ENCODE data around the gene TASP1.

The TASP1 gene

DNA sequence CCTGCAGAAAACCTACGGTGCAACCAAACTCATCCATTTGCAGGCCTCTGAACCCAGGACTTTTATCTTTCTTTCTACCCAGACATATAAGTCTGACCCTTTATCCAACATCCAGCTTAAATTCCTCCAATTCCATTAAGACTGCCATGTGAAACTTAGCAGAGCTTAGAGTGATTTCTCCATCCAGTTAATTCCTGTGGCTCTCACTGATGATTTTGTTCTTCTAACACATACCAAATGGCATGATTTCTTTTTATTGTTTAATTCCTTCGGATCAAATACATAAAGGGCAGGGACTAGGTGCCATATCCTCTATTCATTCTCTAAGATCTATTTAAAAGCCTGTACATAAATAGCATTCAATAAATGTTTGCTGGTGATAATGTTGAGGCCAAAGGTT lies 92.9 kb downstream of the TASP1 start:
- TF ChIP-seq, protein P1, sequence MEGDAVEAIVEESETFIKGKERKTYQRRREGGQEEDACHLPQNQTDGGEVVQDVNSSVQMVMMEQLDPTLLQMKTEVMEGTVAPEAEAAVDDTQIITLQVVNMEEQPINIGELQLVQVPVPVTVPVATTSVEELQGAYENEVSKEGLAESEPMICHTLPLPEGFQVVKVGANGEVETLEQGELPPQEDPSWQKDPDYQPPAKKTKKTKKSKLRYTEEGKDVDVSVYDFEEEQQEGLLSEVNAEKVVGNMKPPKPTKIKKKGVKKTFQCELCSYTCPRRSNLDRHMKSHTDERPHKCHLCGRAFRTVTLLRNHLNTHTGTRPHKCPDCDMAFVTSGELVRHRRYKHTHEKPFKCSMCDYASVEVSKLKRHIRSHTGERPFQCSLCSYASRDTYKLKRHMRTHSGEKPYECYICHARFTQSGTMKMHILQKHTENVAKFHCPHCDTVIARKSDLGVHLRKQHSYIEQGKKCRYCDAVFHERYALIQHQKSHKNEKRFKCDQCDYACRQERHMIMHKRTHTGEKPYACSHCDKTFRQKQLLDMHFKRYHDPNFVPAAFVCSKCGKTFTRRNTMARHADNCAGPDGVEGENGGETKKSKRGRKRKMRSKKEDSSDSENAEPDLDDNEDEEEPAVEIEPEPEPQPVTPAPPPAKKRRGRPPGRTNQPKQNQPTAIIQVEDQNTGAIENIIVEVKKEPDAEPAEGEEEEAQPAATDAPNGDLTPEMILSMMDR (IDR thresholded peaks at IDR 0.05; ENCODE audit: borderline replicate concordance, insufficient read depth, low read depth, low read length) = no peak

DNA sequence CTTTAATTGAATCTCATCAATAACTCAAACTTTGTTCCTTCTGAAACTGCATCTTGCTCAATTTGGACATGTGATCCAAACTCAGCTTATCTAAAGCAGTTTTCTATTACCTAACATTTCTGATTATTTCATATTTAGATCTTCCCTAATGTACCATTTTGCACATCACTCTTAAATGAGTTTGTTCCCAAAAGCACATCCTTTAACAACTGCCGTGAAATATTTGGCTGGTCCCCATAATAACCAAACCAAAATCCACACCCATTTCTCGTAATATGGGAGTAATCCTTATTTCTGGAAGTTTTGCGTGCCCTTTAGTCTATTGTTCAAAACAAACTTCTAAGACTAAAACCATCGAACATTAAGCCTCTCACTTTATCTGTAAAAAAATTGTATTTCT lies 94.9 kb downstream of the TASP1 start:
- TF ChIP-seq, protein P1 (IDR thresholded peaks at IDR 0.05; ENCODE audit: borderline replicate concordance, insufficient read depth, low read depth, low read length) = no peak

More for the DNA sequence above, 92.9 kb downstream of the TASP1 start:
- H3K4me3 ChIP-seq (ENCODE audit: low read depth, low read length) = no peak overlapping the region

DNA sequence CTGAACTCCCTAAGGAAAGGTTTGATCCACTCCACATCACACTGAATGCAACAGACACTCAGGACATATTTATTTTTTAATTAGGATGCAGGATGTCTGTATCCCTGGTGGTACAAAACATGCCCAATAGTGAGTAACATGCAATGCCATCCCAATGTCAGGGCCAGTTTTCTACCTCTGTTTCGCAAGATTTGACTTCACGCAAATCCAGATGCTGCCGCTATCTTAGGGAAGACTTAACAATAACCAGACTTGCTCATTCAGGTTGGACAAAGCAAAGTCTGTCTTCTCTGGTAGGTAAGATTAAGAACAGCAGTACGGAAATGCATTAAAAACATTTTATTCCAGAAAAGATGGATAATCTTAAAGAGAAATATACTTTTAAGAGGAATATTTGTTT lies 103.1 kb downstream of the TASP1 start:
- TF ChIP-seq, protein P1 (IDR thresholded peaks at IDR 0.05; ENCODE audit: borderline replicate concordance, insufficient read depth, low read depth, low read length) = no peak
- no peak overlapping the region for H3K4me3 ChIP-seq (ENCODE audit: low read depth, low read length)

More for the DNA sequence above, 94.9 kb downstream of the TASP1 start:
- no peak overlapping the region for H3K4me3 ChIP-seq (ENCODE audit: low read depth, low read length)

DNA sequence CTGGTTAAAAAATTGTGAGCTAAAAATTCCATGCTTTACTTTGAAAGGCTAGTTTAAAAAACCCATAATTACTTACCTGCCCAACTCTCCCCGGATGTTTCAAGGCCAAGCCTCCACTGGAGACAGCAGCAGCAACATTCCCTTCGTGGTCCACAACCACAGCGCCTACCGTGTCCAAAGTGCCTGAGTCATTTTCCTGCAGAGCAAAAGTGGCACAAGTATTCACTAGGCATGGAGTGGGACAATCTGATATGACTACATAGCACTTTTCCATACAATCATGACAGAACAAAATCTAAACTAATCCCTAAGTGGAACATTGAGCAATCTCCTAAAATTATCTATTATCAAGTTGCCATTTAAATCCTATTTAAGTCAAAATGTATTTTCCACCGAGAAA lies 104.8 kb downstream of the TASP1 start:
- H3K4me3 ChIP-seq (ENCODE audit: low read depth, low read length) = no peak overlapping the region
- TF ChIP-seq, protein P1 (IDR thresholded peaks at IDR 0.05; ENCODE audit: borderline replicate concordance, insufficient read depth, low read depth, low read length) = no peak

DNA sequence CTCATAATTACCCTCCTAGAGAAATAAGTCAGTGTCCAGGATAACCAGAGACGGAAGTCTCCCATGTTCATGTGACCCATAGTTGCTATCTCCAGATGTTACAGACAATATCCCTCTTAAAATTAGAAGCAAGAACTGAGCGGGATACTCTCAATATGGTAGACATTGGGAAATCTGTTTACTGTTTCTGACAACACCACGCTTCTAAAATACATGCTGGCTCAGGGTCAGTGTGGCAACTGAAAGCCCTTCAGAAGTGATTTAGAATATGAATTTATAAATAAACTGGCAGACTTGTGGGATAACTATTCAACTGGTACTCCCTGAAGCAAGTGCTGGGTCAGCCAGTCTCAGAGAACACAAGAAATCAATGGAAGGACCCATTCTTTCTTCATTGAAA lies 108.6 kb downstream of the TASP1 start:
- TF ChIP-seq, protein P1 (IDR thresholded peaks at IDR 0.05; ENCODE audit: borderline replicate concordance, insufficient read depth, low read depth, low read length) = no peak
- no peak overlapping the region for H3K4me3 ChIP-seq (ENCODE audit: low read depth, low read length)

DNA sequence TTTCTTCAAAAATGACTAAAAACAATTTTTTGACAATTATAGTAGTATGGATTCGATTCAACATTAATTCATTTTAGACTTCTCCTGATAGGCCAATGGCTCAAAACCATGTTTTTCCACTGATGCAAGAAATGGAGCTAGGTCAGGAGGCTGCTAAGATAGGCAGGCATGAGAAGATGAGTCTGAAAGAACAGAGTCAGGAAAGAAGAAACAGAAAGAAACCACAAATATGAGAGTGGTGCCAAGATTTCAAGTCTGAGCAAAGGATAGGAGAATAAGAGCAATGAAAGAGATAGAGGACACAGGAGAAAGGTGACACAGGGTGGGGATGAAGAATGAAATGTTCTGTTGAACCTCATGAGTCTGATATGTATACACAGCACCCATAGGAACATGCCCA lies 112.2 kb downstream of the TASP1 start:
- no peak overlapping the region for H3K4me3 ChIP-seq (ENCODE audit: low read depth, low read length)
- TF ChIP-seq, protein P1 (IDR thresholded peaks at IDR 0.05; ENCODE audit: borderline replicate concordance, insufficient read depth, low read depth, low read length) = no peak

DNA sequence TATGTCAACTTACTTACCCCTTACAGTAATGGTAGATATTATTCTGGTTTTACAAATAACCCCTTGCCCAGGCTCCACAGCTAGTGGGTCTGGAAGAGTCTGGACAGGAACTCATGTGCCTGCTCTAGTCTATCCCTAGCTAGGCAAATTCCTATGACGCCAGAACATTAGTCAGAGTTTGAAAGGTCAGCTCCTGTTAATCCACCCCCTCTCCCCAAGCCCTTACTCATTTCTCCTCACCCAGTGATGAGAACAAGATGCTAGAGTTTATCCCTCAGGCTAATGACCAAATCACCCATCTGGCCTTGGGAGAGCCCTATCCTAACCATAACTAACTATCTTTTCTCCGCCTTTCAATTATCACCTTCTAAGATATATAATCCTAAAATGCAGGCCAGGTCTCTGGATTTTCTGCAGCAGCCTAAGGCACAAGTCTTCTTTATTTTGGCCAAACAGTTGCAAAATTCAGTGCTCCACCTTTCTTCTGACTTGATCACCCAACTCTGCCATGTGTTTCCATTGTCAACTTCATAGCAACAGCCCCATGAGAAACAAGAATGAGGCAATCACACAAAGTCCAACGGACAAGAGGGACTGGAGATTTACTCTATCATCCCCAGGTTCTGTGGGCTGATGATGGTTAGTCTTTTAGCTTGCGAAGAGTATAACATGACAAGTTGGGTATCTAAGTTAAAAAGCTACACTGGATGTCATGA lies 113.3 kb downstream of the TASP1 start:
- TF ChIP-seq, protein P1 (IDR thresholded peaks at IDR 0.05; ENCODE audit: borderline replicate concordance, insufficient read depth, low read depth, low read length) = no peak
- H3K4me3 ChIP-seq (ENCODE audit: low read depth, low read length) = no peak overlapping the region
